HG03060 (cell line): ENCODE data around the gene GPC3.

Source experiments
- ATAC-seq: cut with Tn5 transposase; IDR thresholded peaks from one replicate; pipeline ENCODE4 v1.9.1; 2021; ENCODE audit warnings: low read depth, moderate number of reproducible peaks; ENCODE audit not compliant: unreplicated experiment

GPC3 gene

GRCh38 chrX:133587071-133587470 is 398.3 kb downstream of the GPC3 start:
- ATAC-seq, result no peak

GRCh38 chrX:133586443-133586842 is 399.0 kb downstream of the GPC3 start:
- no peak for ATAC-seq

GRCh38 chrX:133583825-133584224 is 401.6 kb downstream of the GPC3 start:
- ATAC-seq, result no peak

- ATAC-seq, result no peak
These were observed 404.8 kb downstream of the GPC3 start for GRCh38 chrX:133580625-133581024.

- ATAC-seq, result no peak
These were observed 405.8 kb downstream of the GPC3 start for GRCh38 chrX:133579631-133580030.

- ATAC-seq, result no peak
These were observed 408.5 kb downstream of the GPC3 start for GRCh38 chrX:133576876-133577275.

GRCh38 chrX:133575501-133576136 is 409.8 kb downstream of the GPC3 start:
- ATAC-seq, result no peak

- no peak for ATAC-seq
These were observed 410.7 kb downstream of the GPC3 start for GRCh38 chrX:133574716-133575115.

GRCh38 chrX:133570549-133570948 is 414.8 kb downstream of the GPC3 start:
- ATAC-seq, result no peak

GRCh38 chrX:133569217-133569616 is 416.2 kb downstream of the GPC3 start:
- ATAC-seq, result no peak

- ATAC-seq, result no peak
These were observed 417.3 kb downstream of the GPC3 start for GRCh38 chrX:133568109-133568508.

GRCh38 chrX:133566876-133567275 is 418.5 kb downstream of the GPC3 start:
- ATAC-seq, result no peak

GRCh38 chrX:133563705-133564104 is 421.7 kb downstream of the GPC3 start:
- no peak for ATAC-seq

GRCh38 chrX:133561251-133561650 is 424.1 kb downstream of the GPC3 start:
- ATAC-seq, result no peak

GRCh38 chrX:133559909-133560308 is 425.5 kb downstream of the GPC3 start:
- ATAC-seq, result no peak

GRCh38 chrX:133555782-133556458 is 429.5 kb downstream of the GPC3 start:
- ATAC-seq, result no peak

- ATAC-seq, result no peak
These were observed 434.5 kb downstream of the GPC3 start for GRCh38 chrX:133550665-133551485.

GRCh38 chrX:133549295-133549933 is 436.0 kb downstream of the GPC3 start:
- ATAC-seq, result no peak

- ATAC-seq, result no peak
These were observed 439.0 kb downstream of the GPC3 start for GRCh38 chrX:133546441-133546840.

- no peak for ATAC-seq
These were observed 440.6 kb downstream of the GPC3 start for GRCh38 chrX:133544778-133545177.

- ATAC-seq, result no peak
These were observed 441.3 kb downstream of the GPC3 start for GRCh38 chrX:133544115-133544514.
